ENCODE data around the gene ZFP91.
A peak's percentile ranks its signal among the peaks of the same experiment; 100 is the strongest.

ZFP91 gene

DNA sequence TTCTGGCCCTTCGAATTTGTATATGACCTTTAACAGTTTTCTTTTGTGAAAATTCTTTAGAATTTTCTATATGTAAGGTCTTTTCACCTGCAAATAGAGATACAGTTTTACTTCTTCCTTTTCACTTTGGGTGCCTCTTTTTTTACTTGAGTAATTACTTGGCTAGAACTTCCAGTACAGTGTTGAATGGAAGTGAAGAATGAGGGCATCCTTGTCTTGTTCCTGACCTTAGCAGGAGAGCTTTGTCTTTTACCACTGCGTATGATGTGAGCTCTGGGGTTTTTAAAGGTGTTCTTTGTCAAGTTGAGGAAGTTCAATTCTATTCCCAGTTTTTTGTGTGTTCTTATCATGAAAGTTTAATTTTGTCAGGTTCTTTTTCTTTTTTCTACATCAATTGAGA, 21.6 kb downstream of the ZFP91 start:
- Mint-ChIP-seq H3K4me3 (no peak overlapping the region), H3K27ac (no peak overlapping the region), H3K4me1 (peaks cover 52% of the 10 kb centered on the region), H3K9me3 (no peaks in the 10 kb centered on the region), H3K27me3 (no peaks in the 10 kb centered on the region), H3K36me3 (peaks cover 35% of the 10 kb centered on the region)
- DNase-seq (ENCODE audit: low spot score in 2 of 2) (no peak), ATAC-seq (ENCODE audit: low read depth) (no peak)

DNA sequence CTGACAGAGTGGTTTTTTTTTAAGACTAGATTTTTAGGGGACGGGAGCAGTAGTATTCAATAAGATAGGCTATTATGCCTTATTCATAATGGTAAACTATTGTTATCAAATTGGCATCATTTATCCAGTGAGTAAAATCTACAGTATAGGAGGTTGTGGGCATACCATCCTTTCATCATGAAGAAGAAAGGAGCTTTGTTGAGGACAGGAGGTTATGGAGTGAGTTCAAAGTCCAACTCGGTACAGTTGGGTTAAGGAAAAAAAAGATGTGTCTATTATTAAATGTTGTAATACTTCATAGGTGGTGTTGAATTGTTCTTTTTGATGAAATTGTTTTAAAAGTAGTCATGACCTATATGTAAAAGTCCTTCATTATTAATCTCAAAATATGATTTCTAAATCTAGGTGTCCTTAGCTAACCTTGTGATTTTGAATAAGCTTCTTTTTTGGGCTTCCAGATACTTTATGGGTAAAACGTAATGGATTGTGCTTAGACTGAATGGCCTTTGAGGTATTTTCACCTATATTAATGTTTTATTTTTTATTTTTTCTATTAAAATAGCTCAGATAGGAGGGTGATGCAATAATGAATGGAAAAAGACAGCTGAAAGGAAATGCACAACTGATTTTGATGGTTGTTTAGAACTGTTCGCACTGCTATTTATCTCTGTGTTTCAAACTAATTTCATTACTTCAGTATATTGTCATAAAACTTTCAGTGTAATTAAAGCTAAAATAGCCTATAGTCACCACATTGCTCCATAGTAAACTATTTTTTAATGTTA, 28.3 kb downstream of the ZFP91 start:
- Mint-ChIP-seq H3K36me3 (peaks cover 36% of the 10 kb centered on the region), H3K27ac (peak overlapping the region; percentile 86), H3K9me3 (no peaks in the 10 kb centered on the region), H3K4me3 (no peak overlapping the region), H3K27me3 (no peaks in the 10 kb centered on the region), H3K4me1 (peaks cover 41% of the 10 kb centered on the region)
- DNase-seq (ENCODE audit: low spot score in 2 of 2), result no peak
- no peak for ATAC-seq (ENCODE audit: low read depth)

DNA sequence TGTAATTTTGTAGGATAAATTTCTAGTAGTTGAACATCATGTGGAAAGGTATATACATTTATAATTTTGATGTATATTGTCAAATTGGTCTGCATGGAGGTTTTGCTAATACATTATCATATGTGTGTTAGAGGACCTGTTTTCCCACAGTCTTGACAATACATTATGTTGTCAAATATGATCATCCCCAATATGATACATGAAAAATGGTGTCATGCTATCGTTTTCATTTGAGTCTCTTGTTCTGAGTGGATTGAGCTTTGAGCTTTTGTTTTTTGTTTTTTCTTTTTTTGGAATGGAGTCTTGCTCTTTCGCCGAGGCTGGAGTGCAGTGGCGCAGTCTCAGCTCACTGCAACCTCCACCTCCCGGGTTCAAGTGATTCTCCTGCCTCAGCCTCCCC, 29.5 kb downstream of the ZFP91 start:
- peaks cover 34% of the 10 kb centered on the region for H3K4me1 Mint-ChIP-seq
- DNase-seq (ENCODE audit: low spot score in 2 of 2), result no peak
- H3K9me3 Mint-ChIP-seq, result no peaks in the 10 kb centered on the region
- H3K27ac Mint-ChIP-seq, result no peak overlapping the region
- no peak overlapping the region for H3K4me3 Mint-ChIP-seq
- H3K36me3 Mint-ChIP-seq, result peaks cover 34% of the 10 kb centered on the region
- no peaks in the 10 kb centered on the region for H3K27me3 Mint-ChIP-seq
- ATAC-seq (ENCODE audit: low read depth), result no peak

DNA sequence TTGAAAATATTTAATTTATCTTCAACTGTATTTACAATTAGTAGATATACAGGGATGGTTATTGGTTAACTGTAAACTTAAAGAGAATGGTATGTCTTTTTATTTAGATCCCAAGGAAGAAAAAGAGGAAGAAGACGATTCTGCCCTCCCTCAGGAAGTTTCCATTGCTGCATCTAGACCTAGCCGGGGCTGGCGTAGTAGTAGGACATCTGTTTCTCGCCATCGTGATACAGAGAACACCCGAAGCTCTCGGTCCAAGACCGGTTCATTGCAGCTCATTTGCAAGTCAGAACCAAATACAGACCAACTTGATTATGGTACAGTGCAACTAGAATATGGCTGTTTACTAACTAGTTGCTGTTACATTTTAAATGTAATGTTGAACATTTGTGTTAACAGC, 30.9 kb downstream of the ZFP91 start:
- H3K9me3 Mint-ChIP-seq, result no peaks in the 10 kb centered on the region
- H3K4me1 Mint-ChIP-seq, result peaks cover 25% of the 10 kb centered on the region
- peak; percentile 57 for ATAC-seq (ENCODE audit: low read depth)
- no peak overlapping the region for H3K27ac Mint-ChIP-seq
- peaks cover 38% of the 10 kb centered on the region for H3K36me3 Mint-ChIP-seq
- no peak overlapping the region for H3K4me3 Mint-ChIP-seq
- DNase-seq (ENCODE audit: low spot score in 2 of 2), result no peak
- no peaks in the 10 kb centered on the region for H3K27me3 Mint-ChIP-seq

DNA sequence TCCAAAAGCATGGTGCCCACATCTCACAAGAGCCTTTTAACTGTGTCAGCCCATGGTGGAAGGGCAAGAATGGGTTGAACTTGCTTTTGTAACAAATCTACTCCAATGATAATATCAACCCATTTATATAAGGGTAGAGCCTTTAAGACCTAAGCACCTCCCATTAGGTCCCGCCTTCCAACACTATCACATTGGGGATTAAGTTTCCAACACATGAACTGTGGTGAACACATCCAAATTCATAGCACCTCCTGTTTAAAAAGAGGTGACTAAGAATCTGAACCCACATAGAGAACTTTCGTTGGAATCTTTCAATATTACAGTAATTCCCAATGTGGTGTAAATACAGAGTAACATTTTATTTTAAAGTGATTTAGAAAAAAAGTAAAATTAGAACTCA, 34.4 kb downstream of the ZFP91 start:
- no peak overlapping the region for H3K27ac Mint-ChIP-seq
- peaks cover 7% of the 10 kb centered on the region for H3K4me1 Mint-ChIP-seq
- H3K27me3 Mint-ChIP-seq, result no peaks in the 10 kb centered on the region
- no peaks in the 10 kb centered on the region for H3K9me3 Mint-ChIP-seq
- no peak overlapping the region for H3K4me3 Mint-ChIP-seq
- no peak for DNase-seq (ENCODE audit: low spot score in 2 of 2)
- no peak for ATAC-seq (ENCODE audit: low read depth)
- peaks cover 46% of the 10 kb centered on the region for H3K36me3 Mint-ChIP-seq

DNA sequence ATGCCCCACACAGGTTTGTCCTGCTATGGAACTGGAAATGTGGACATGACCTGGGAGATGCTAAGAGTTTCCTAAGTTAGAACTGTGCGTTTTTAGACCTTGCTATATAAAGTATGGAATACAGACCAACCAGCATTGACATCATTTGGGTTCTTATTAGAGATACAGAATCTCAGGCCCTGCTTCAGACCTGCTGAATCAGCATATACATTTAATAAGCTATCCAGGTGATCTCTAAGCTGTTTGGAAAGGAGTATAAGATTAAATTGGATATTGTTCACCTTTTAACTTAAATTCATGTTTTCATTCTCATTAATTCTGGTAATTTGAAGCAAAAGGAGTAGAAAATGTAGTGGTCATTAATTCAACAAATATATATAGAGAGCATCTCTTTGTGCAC, 36.7 kb downstream of the ZFP91 start:
- peak overlapping the region; percentile 62 for H3K27ac Mint-ChIP-seq
- DNase-seq (ENCODE audit: low spot score in 2 of 2) (no peak), ATAC-seq (ENCODE audit: low read depth) (no peak)
- H3K9me3 Mint-ChIP-seq, result no peaks in the 10 kb centered on the region
- no peaks in the 10 kb centered on the region for H3K27me3 Mint-ChIP-seq
- peaks cover 51% of the 10 kb centered on the region for H3K36me3 Mint-ChIP-seq
- peaks cover 3% of the 10 kb centered on the region for H3K4me1 Mint-ChIP-seq
- no peak overlapping the region for H3K4me3 Mint-ChIP-seq

DNA sequence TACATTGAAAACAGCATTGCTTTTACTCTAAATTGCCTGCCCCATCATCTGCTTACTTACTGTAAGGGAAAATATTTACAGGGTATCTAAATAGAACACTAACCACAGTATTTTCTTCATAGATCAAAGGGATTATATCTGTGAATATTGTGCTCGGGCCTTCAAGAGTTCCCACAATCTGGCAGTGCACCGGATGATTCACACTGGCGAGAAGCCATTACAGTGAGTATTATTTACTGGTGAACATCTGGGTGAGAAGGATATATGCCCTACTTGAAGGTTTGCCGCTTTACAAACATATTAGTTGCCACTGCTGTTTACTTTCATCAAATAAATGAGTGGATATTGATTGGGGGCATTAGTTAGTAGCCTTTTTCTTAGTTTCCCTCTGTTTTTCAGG, 37.7 kb downstream of the ZFP91 start:
- Mint-ChIP-seq H3K4me3 (no peak overlapping the region), H3K27ac (no peak overlapping the region), H3K27me3 (no peaks in the 10 kb centered on the region), H3K4me1 (peaks cover under 1% of the 10 kb centered on the region), H3K36me3 (peaks cover 45% of the 10 kb centered on the region), H3K9me3 (no peaks in the 10 kb centered on the region)
- ATAC-seq (ENCODE audit: low read depth) (no peak), DNase-seq (ENCODE audit: low spot score in 2 of 2) (no peak)

DNA sequence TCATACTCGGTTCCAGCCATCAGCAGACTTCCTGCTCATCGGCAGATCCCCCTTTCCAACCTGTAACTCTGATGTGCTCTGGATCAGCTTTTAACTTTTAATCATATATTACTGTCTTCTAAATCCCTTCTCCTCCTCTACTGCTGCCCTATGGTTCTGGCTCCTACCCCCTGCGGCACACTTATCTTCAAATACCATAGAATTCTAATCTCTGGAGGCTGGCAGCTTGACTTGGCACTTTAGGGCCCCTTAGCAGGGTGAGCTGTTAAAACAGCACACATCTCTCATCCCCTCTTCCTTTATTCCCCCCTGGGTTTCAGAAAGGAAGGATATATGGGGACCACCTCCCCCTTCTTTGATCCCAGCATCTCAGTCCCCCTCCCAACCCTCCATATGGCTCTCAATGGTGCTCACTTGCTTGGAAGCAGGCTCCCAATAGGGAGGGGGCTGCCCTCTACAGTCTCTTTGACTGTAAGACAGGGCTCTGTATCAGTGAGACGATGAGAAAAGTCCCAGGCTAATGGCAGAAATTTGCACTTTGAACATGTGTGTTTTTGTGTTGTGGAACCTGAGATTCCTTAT, 39.2 kb downstream of the ZFP91 start:
- H3K9me3 Mint-ChIP-seq, result no peaks in the 10 kb centered on the region
- no peak for DNase-seq (ENCODE audit: low spot score in 2 of 2)
- ATAC-seq (ENCODE audit: low read depth), result peak; percentile 44
- no peak overlapping the region for H3K4me3 Mint-ChIP-seq
- peaks cover 44% of the 10 kb centered on the region for H3K36me3 Mint-ChIP-seq
- peak overlapping the region; percentile 24 for H3K27ac Mint-ChIP-seq
- no peaks in the 10 kb centered on the region for H3K4me1 Mint-ChIP-seq
- H3K27me3 Mint-ChIP-seq, result no peaks in the 10 kb centered on the region

DNA sequence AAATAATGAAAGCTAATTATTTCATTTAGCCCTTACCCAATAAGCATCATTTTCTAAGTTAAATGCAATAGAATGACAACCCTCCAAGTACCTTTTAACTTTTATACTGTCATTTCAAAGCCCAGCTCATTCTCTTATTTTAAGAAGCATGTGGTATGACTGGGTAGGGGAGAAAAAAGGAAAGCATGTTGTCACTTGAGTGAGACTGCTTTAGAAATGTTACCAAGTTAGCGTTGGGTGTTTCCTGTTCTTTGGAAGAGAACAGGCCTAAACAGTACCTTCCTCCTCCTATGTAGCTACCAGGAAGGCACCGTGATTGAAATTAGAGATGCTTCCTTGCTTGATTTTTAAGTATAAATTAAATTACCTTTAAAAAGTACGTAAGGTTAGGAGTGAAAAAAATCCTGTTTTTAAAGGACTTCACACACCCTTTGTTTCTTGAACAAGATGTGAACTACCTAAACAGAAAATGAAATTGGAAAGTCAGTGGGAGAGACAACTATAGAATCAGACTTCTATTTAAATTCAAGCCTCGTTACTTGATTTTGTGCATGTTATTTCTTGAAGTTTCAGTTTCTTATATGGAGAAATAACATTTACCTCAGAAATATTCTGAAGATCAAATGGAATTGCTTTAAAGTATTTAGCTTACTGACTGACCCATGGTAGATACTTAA, 42.9 kb downstream of the ZFP91 start:
- no peak for ATAC-seq (ENCODE audit: low read depth)
- Mint-ChIP-seq H3K4me1 (peaks cover 4% of the 10 kb centered on the region), H3K27me3 (no peaks in the 10 kb centered on the region)

DNA sequence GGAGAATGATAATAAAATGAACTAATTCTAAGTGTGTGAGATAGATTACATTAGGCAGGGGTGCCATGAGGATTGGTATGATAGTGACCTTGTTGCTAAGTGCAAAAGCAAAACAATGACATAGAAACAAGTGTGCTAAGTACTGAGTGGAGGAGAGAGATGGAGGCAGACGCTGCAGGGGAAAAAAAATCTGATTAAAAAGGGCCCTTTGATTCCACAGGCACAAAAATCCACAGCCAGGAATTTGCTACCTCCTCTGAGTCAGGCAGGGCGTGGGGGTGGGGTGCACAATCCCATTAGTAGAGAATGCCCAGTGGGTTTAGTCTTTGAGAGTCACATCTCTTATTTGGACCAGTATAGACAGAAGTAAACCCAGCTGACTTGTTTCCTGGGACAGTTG, 43.5 kb downstream of the ZFP91 start, which contains the start of gene CNTF:
CNTF (plus strand) TSS at position 322 of the 400 bp plus-strand sequence. CDS start 88 bp downstream, outside the sequence.
- peak within 1 kb of the TSS; percentile 26 for H3K27ac Mint-ChIP-seq
- DNase-seq (ENCODE audit: low spot score in 2 of 2) (no peak), ATAC-seq (ENCODE audit: low read depth) (no peak)
- H3K9me3 Mint-ChIP-seq, result no peaks in the 10 kb centered on the region
- H3K36me3 Mint-ChIP-seq, result peaks cover 36% of the 10 kb centered on the region
- H3K27me3 Mint-ChIP-seq, result no peaks in the 10 kb centered on the region
- no peak within 1 kb of the TSS for H3K4me3 Mint-ChIP-seq
- peaks cover 9% of the 10 kb centered on the region for H3K4me1 Mint-ChIP-seq

More for the DNA sequence above, 42.9 kb downstream of the ZFP91 start:
- peak overlapping the region; percentile 11 for H3K27ac Mint-ChIP-seq
- H3K4me3 Mint-ChIP-seq, result no peak overlapping the region
- DNase-seq (ENCODE audit: low spot score in 2 of 2), result no peak
- H3K36me3 Mint-ChIP-seq, result peaks cover 39% of the 10 kb centered on the region
- H3K9me3 Mint-ChIP-seq, result no peaks in the 10 kb centered on the region

DNA sequence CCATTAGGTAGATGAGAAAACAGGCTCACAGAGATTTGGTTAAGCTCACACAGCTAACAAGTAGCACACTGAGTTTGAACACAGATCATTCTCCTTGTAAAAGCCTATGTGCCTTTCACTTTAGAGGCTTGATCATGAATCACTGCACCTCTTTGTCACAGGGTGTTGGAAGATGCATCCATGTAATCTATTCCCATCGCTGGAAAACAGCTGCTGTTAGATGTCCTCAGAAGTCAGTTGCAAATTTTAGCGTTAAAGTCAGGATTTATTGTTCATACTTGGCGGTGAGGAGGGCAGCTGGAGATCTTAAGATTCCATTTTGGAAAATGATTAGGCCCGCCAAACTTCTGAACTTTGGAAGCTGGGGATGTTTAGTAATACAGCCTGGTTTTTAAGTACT, 46.2 kb downstream of the ZFP91 start:
- ATAC-seq (ENCODE audit: low read depth) (no peak), DNase-seq (ENCODE audit: low spot score in 2 of 2) (no peak)
- Mint-ChIP-seq H3K4me3 (no peak overlapping the region), H3K9me3 (no peaks in the 10 kb centered on the region), H3K27ac (peak overlapping the region; percentile 17), H3K4me1 (peaks cover 9% of the 10 kb centered on the region), H3K36me3 (peaks cover 21% of the 10 kb centered on the region), H3K27me3 (no peaks in the 10 kb centered on the region)

DNA sequence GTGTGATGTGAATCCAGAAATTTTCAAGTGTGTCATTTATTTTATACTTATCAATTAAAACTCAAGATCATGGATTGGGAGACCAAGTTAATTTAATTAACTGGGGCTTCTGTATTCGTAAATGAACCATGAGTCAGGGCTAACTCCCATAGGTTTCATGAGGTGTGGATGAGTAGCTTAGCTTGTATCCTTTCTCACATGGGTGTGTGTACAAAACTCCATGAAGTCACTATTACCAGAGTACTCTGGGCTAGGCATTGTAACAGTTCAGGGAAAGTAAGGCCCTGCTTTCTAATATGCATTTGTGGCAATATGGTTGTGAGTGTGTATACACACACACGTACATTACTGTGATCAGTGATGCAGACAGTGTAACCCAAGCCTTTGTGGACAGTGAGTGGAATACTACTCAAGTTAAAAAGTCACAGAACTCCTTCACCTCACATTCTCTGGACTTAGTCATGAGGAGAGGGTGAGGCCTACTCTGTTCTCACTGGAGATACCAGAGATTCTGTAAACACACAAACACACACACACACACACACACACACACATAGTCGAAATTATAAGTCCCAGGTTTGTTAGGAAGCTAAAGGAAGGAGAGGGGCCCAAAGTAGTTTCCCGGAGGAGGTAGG, 47.1 kb downstream of the ZFP91 start:
- DNase-seq (ENCODE audit: low spot score in 2 of 2) (no peak), ATAC-seq (ENCODE audit: low read depth) (no peak)
- Mint-ChIP-seq H3K4me1 (peaks cover 9% of the 10 kb centered on the region), H3K27ac (peak overlapping the region; percentile 55), H3K4me3 (no peak overlapping the region), H3K36me3 (peaks cover 18% of the 10 kb centered on the region), H3K27me3 (no peaks in the 10 kb centered on the region), H3K9me3 (no peaks in the 10 kb centered on the region)

DNA sequence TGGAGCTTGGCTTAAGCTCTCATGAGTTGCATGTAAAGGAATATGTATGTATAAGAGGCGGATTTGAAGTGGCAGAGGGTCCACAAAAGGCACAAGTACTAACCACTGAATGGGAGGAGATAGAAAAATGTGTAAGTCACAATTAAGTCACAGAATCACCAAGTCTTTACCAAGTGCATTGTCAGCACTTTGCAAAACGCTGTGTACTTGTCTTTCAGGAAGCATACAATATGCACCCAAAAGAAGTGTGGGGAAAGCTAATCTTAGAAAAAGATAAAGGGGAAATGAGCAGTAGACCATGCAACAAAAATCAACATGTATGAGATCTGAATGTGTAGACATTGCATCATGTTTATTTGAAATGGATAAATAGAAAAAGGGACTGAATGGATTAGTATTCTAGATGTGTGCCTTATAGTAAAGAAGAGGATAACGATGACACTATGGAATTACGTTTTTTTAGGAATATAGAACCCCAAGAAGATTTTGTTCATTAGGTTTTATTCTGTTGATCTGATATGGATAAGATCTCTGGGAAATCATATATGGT, 48.1 kb downstream of the ZFP91 start:
- no peaks in the 10 kb centered on the region for H3K27me3 Mint-ChIP-seq
- no peak overlapping the region for H3K4me3 Mint-ChIP-seq
- no peak overlapping the region for H3K27ac Mint-ChIP-seq
- peaks cover 9% of the 10 kb centered on the region for H3K4me1 Mint-ChIP-seq
- peaks cover 18% of the 10 kb centered on the region for H3K36me3 Mint-ChIP-seq
- H3K9me3 Mint-ChIP-seq, result no peaks in the 10 kb centered on the region
- DNase-seq (ENCODE audit: low spot score in 2 of 2), result no peak
- no peak for ATAC-seq (ENCODE audit: low read depth)

DNA sequence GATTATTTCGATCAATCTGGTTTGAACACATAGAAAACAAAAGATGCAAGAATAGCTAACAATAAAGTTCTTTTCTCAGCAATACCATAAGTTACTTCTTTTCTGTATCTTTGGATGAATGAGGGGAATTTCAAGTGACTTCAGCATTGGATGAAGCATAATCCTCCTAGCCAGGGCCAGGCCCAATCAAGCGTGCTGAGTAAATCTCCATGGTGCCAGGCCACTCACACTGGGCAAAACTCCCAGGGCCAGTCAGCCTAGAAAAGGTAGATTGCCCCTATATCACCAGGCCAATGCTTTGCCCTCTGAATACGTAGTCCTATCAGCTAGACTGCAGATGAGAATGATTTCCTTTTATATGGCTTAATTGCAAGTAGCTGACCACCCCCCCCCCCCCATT, 49.6 kb downstream of the ZFP91 start:
- Mint-ChIP-seq H3K4me3 (no peak overlapping the region), H3K36me3 (peaks cover 7% of the 10 kb centered on the region), H3K4me1 (peaks cover 9% of the 10 kb centered on the region), H3K27ac (no peak overlapping the region), H3K27me3 (no peaks in the 10 kb centered on the region), H3K9me3 (no peaks in the 10 kb centered on the region)
- DNase-seq (ENCODE audit: low spot score in 2 of 2) (no peak), ATAC-seq (ENCODE audit: low read depth) (no peak)

Data from memory B cell (primary cell).